Gastroesophageal sphincter (tissue), 4 donors: ENCODE data around the gene SGMS1. TPM values are rescaled to one million over a fixed set of nuclear protein-coding genes. Genes with fewer than 3 reads are reported as not detected.

Experiments used
- ATAC-seq: fragments of 150-250 bp; one replicate; pipeline ENCODE4 v1.9.1; 2016; ENCODE audit warnings: mild to moderate bottlenecking, moderate library complexity
- H3K27ac ChIP-seq, 4 donors: fragments of 200-600 bp; sonication (generic) in 3 of 4; 1 replicate in 3 of 4; 2 replicates in 1 of 4; pipeline ENCODE4 v1.5.1; 2016 to 2019
- H3K27me3 ChIP-seq: fragments of 200-600 bp; sonication (generic); one replicate; pipeline ENCODE4 v1.5.1; 2019
- H3K36me3 ChIP-seq, 2 donors: fragments of 200-600 bp; sonication (generic); one replicate each; pipeline ENCODE4 v1.5.1; 2019; ENCODE audit warnings: control low read depth in 1 of 2
- H3K4me1 ChIP-seq, 3 donors: fragments of 200-600 bp; sonication (generic); 1 replicate in 2 of 3; 2 replicates in 1 of 3; pipeline ENCODE4 v1.5.1; 2016 to 2019; ENCODE audit warnings: control low read depth in 2 of 3
- H3K4me3 ChIP-seq, 2 donors: fragments of 200-600 bp; sonication (generic); one replicate each; pipeline ENCODE4 v1.5.1; 2019; ENCODE audit warnings: mild to moderate bottlenecking in 1 of 2, moderate library complexity in 1 of 2
- H3K9me3 ChIP-seq, 3 donors: fragments of 200-600 bp; sonication (generic); one replicate each; pipeline ENCODE4 v1.5.1; 2017 to 2019; ENCODE audit warnings: control low read depth in 2 of 3
- EP300 ChIP-seq: sonication (generic); formaldehyde crosslinking; IDR thresholded peaks from one replicate; pipeline ENCODE4 v1.6.1; 2017; ENCODE audit warnings: antibody characterized with exemption, mild to moderate bottlenecking
- POLR2A ChIP-seq, 2 donors: fragments of 450-650 bp; IDR thresholded peaks; one replicate each; pipeline ENCODE4 v1.6.1; 2017; ENCODE audit warnings: antibody characterized with exemption in 2 of 2, mild to moderate bottlenecking in 2 of 2, moderate library complexity in 1 of 2
- POLR2AphosphoS5 ChIP-seq: sonication (generic); formaldehyde crosslinking; IDR thresholded peaks from one replicate; pipeline ENCODE4 v1.6.1; 2017; ENCODE audit warnings: antibody characterized with exemption
- WGBS, 2 donors: methylation state at CpG; one replicate each; pipeline ENCODE4 v1.1.5; 2018; ENCODE audit warnings: low coverage in 1 of 2; 5-methylcytosine and 5-hydroxymethylcytosine counted together
- total RNA-seq, 4 donors: library from RNA; depleted of rRNA; stranded (reverse); fragments of >200 nt; gene quantifications; one replicate each; pipeline ENCODE4 v1.1.0, GENCODE V29; 2016
- TF ChIP-seq, protein P1 (sequence below), 4 experiments: fragments of 200-600 bp in 2 of 4; fragments of 450-650 bp in 2 of 4; sonication (generic) in 1 of 4; IDR thresholded peaks; one replicate each; pipeline ENCODE4 v1.5.1; 2017 to 2019; ENCODE audit warnings: antibody characterized with exemption in 4 of 4, mild to moderate bottlenecking in 2 of 4, moderate library complexity in 2 of 4

The SGMS1 gene
- total RNA-seq, 4 donors from 2014 or later, result 57.7 to 116 (median 66.1) TPM

DNA sequence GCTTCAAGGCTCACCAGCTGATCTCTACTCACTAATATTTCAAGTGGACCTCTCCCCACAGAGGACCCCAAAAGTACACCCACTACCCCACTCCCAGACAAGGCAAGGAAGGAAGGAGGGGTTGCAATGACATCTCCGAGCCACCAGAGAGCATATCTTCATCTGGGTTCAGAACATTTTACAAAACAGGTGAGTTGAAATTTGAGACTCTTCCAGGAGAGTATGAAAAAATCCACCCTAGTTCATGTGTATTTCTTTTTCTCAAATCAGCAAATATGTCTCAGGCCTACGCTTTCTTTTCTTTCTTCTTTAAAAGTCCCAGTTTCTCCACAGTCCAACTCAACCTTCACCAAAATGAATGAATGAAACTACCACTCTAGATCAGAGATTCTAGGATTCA lies 61.9 kb downstream of the SGMS1 start:
- no peaks in the 10 kb centered on the region for H3K36me3 ChIP-seq
- peak; percentile 29 for ATAC-seq
- no peaks in the 10 kb centered on the region for H3K9me3 ChIP-seq
- no peaks in the 10 kb centered on the region for H3K27me3 ChIP-seq
- WGBS, 2 donors, result 65 to 91% methylated on average over 1 to 2 of the region's 2 CpGs
- TF ChIP-seq, protein P1, sequence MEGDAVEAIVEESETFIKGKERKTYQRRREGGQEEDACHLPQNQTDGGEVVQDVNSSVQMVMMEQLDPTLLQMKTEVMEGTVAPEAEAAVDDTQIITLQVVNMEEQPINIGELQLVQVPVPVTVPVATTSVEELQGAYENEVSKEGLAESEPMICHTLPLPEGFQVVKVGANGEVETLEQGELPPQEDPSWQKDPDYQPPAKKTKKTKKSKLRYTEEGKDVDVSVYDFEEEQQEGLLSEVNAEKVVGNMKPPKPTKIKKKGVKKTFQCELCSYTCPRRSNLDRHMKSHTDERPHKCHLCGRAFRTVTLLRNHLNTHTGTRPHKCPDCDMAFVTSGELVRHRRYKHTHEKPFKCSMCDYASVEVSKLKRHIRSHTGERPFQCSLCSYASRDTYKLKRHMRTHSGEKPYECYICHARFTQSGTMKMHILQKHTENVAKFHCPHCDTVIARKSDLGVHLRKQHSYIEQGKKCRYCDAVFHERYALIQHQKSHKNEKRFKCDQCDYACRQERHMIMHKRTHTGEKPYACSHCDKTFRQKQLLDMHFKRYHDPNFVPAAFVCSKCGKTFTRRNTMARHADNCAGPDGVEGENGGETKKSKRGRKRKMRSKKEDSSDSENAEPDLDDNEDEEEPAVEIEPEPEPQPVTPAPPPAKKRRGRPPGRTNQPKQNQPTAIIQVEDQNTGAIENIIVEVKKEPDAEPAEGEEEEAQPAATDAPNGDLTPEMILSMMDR (IDR thresholded peaks at IDR 0.05), result peak; percentile 48 to 73 (median 56)
- TF ChIP-seq POLR2AphosphoS5 (no peak), EP300 (no peak)
- H3K27ac ChIP-seq, result peak overlapping the region; percentile 66 to 85 (median 74)
- no peak overlapping the region for H3K4me3 ChIP-seq
- H3K4me1 ChIP-seq, result peaks cover 11 to 46% (median 24%) of the 10 kb centered on the region in 3 donors

DNA sequence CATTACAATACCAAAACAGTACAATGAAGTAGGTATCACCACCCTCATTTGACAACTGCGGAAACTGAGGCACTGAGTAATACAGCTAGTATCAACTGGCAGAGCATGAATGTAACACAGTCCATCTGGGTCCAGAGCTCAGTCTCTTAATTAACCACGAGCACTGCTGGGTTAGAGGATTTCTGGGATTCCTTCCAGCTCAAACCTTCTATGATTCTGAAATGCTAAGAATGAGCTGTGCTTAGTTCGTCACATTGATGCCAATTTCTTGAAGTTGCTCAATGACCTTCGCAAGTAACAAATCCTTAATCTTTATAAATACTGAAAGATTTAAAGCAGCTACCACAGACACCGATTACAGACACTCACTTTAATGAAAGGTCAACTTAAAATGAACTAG lies 62.5 kb downstream of the SGMS1 start:
- Histone ChIP-seq H3K27me3 (no peaks in the 10 kb centered on the region), H3K4me3 (no peak overlapping the region), H3K27ac (peak overlapping the region; percentile 66 to 85 (median 74)), H3K4me1 (peaks cover 13 to 51% (median 30%) of the 10 kb centered on the region in 3 donors), H3K9me3 (no peaks in the 10 kb centered on the region), H3K36me3 (no peaks in the 10 kb centered on the region)
- WGBS, 2 donors, result 13 to 15% methylated on average over 3 to 5 of the region's 5 CpGs
- peak; percentile 86 for ATAC-seq
- no peak for TF ChIP-seq POLR2A (IDR thresholded peaks at IDR 0.05)
- peak; percentile 92 for TF ChIP-seq POLR2AphosphoS5

DNA sequence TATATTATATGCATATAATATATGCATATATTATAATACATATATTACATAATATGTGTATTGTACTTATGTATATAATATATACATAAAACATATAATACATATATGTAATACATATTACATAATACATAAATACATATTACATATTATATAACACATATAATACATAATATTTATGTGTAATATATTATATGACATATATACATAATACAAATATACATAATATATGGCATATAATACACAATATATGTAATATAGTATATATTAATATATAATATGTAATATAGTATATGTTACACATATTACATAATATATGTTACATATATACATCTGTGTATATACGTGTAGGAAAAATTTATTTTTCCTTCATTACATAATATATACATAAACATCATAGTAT lies 63.4 kb downstream of the SGMS1 start:
- no peaks in the 10 kb centered on the region for H3K27me3 ChIP-seq
- 60 to 78% methylated on average over 1 of the region's 1 CpG for WGBS, 2 donors
- ATAC-seq, result no peak
- no peak for TF ChIP-seq POLR2A (IDR thresholded peaks at IDR 0.05)
- TF ChIP-seq POLR2AphosphoS5, result no peak
- TF ChIP-seq, protein P1 (IDR thresholded peaks at IDR 0.05), result no peak
- no peaks in the 10 kb centered on the region for H3K36me3 ChIP-seq
- H3K4me1 ChIP-seq, result peaks cover 22 to 60% (median 36%) of the 10 kb centered on the region in 3 donors
- no peaks in the 10 kb centered on the region for H3K9me3 ChIP-seq
- H3K4me3 ChIP-seq, result no peak overlapping the region
- peak overlapping the region in 2 of 4 donors; percentile 66 to 78 for H3K27ac ChIP-seq

DNA sequence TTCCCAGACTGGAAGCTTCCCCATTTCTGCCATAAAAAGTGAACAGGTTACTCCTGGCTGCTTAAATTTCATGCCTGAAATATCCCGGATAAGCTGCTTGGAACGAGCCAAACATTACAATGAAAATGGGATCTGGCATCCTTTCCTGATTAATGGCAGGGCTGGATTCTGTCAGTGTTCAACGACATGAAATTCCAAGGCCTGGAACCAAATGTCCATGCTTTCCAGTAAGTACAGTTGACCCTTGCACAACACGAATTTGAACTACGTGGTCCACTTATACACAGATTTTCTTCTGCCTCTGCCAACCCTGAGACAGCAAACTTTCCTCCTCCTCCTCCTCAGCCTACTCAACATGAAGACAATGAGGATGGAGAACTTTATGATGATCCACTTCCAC lies 65.4 kb downstream of the SGMS1 start:
- H3K4me1 ChIP-seq, result peaks cover 34 to 80% (median 44%) of the 10 kb centered on the region in 3 donors
- WGBS, 2 donors, result 2 to 6% methylated on average over 5 of the region's 5 CpGs
- peak; percentile 61 for ATAC-seq
- H3K4me3 ChIP-seq, result no peak overlapping the region
- no peaks in the 10 kb centered on the region for H3K9me3 ChIP-seq
- H3K27me3 ChIP-seq, result no peaks in the 10 kb centered on the region
- H3K27ac ChIP-seq, result peak overlapping the region; percentile 25 to 61 (median 40)
- H3K36me3 ChIP-seq, result no peaks in the 10 kb centered on the region
- TF ChIP-seq EP300 (peak; percentile 63), POLR2AphosphoS5 (peak; percentile 99), POLR2A (IDR thresholded peaks at IDR 0.05) (no peak)
- TF ChIP-seq, protein P1 (IDR thresholded peaks at IDR 0.05), result no peak

DNA sequence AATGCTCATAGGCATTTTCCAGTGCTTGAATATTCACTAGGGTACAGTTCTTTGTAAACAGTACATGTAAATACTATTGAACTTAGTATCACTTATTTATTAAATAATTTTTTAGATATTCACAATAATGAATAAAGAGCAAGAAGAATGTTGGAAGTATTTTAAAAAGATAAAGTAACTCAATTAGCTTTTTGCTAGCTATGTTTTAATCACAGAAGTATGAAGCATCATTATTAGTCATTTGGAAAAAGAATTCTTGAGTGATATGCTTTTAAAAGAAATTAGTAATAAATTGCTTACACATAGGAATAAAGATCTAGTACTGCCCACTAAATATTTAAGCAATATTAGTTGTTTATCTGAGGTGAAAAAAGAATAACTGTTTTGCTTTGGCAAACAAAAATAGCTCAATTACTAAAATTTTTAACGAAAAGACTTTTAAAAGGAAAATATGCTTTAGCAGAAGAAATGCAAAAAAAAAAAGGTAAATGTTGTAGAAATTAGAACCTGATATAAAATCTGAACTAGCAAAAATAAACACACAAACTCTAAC lies 66.5 kb downstream of the SGMS1 start:
- ATAC-seq, result no peak
- Histone ChIP-seq H3K4me1 (peaks cover 43 to 90% (median 51%) of the 10 kb centered on the region in 3 donors), H3K27me3 (no peaks in the 10 kb centered on the region), H3K4me3 (no peak overlapping the region), H3K36me3 (no peaks in the 10 kb centered on the region), H3K9me3 (no peaks in the 10 kb centered on the region), H3K27ac (peak overlapping the region in 1 of 4 donors; percentile 30)
- TF ChIP-seq, protein P1 (IDR thresholded peaks at IDR 0.05), result no peak
- TF ChIP-seq POLR2A (IDR thresholded peaks at IDR 0.05), result no peak
- WGBS, 2 donors, result 67 to 89% methylated on average over 1 of the region's 1 CpG
